T-helper 9 cell (primary cell): ENCODE data around the gene MRTFB.

ENCODE experiments used
- DNase-seq: peaks from one replicate; pipeline ENCODE4 v3.0.0-alpha.2; 2020

MRTFB gene

DNA sequence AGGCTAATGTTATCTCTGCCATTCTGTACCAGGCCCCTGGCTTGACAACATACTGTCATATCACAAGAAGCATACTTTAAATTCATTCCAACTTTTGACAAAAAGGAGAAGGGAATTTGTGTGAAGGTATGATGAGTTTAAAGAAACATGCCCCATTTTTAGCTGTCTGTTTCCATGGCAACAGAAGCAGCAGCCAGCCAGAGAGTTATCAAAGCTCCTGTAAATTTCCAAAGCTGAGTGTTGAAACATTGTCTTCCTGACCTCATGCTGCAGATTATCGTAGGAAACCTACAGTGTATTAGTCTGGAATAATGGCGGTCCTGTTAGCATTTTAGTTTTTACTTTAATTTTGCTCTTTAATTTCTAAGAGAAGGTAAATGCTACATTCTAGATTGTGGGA lies 124.9 kb downstream of the MRTFB start:
- no peak for DNase-seq

DNA sequence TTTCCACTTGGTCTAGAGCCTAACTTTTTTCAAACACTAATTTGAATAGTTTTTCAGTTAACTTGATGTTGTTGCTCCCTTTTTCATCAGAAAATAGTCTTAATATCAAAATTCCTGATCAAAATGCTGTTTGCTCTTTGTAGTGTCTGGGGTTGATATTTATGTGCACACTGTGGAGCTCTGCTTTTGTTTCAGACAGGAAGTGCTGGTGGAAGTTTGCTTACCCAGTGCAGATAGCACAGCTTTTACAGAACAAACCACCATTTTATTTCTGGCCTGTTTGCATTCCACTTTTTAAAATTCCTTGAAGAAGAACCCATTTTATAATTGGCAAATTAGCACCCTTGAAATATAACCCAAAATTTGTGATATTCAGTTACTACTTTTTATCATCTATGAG lies 125.4 kb downstream of the MRTFB start:
- DNase-seq, result no peak

DNA sequence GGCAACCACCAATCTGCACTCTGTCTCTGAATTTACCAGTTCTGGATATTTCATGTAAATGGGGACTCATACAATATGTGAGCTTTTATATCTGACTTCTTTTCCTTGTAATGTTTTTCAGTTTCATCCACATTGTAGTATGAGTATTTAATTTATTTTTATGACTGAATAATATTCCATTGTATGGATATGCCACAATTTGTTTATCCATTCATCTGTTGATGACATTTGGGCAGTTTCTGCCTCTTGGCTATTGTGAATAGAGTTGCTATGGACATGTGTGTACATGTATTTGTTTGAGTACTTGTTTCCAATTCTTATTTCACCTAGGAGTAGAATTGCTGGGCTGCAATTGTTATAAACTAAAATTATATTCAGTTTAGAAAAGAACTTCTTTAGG lies 126.9 kb downstream of the MRTFB start:
- DNase-seq, result no peak

DNA sequence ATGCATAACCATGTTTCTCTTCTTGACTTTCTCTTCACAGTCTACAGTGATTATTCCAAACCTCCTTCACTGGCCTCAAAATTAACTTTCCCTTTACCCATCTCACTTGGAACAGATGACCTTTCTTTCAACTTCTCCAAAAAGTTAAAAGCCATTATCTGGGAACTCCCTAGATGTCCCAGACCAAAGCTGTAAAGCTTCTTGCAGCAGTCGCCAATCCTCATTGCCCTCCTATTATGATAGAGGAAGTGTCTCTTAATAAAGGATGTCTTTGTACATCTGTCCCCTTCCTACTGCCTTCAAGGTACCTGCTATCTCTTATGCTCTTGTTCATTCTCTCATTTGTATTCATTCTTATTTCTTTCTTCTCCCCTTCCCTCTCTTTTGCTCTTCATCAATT lies 127.5 kb downstream of the MRTFB start:
- DNase-seq, result no peak

DNA sequence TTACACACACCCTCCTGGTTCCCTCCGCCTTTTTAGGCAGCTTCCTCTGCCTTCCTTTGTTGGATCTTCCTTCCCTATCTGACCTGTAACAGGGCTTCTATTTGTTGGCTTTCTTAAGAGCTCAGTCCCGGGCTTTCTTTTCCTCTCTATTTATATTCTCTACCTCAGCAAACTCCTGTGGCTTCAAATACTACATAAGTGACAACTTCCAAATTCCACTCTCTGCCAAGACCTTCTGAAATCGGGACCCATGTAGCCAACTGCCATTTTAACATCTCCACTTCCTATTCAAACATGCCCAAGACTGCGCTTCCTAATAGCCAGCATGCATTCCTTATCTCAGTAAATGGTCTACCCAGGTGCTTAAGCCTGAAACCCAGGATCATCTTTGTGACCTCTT lies 128.1 kb downstream of the MRTFB start:
- no peak for DNase-seq

DNA sequence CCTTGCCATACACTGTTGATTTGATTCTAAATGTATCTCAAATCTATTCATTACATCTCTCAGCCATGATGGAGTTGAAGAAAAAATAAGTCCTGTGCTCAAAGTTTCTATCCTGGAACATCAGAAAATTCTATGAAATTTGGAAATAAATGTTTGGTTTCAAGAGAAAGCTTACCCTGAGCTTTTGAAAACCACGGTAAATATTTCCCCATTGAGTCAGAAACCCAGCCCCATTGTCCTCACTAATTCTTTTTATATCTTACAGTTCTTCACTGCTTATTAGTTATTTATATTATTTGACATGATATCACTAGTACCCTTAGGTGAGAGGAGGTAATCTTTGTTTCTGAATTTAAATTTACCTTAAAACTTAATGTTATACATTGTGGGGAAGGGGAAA lies 128.5 kb downstream of the MRTFB start:
- no peak for DNase-seq

DNA sequence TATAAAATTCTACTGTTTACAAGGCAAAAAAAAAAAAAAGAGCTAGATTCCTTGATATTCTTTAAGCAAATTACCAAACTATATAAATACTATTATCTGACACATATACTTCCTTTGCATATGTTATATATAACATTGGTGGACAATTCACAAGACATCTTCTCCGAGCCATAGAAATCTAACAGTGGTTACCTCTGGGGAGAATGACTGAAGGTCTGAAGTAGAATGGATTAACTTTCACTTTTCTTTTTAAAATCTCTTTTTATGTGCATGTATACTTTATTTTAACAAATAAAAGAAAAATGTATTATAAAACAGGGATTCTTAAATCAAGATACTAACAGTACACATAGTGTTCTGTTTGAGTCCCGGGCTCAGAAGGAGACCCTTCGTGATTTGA lies 131.0 kb downstream of the MRTFB start:
- no peak for DNase-seq

DNA sequence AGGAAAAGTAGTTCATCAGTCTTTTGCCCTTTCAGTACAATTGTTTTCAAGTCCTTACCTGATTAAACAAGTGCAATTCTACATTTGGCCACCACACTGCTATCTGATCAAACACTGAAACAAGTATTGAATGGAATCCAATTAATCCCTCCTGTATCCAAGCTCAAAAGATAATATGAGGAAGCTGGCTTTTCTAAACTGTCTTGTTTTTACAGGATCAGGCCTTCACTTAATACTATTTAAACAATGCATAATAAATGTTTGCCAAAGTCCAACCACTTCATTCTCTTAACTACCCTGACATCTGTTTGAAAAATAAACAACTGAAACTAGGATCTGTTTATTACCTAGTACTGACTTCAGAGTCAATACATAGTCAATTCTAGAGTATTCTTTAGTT lies 131.6 kb downstream of the MRTFB start:
- no peak for DNase-seq

DNA sequence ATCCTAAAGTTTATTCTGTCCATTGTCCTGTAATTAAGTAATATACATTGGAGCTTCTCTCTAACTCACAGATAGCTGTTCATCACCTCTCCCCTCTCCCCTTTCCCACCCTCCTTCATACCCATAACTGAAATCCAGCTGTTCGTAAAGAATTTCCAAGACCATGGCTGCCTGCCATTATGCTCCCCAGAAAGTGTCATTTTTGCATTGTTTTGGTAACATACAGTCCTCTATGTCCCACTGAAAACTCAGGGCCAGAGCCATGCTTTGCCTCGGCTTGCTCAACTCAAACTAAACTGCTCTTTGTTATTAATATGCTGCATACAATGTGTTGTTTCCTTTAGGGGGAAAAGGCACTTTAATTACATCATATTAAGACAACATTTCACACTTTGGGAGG lies 132.0 kb downstream of the MRTFB start:
- DNase-seq, result no peak

DNA sequence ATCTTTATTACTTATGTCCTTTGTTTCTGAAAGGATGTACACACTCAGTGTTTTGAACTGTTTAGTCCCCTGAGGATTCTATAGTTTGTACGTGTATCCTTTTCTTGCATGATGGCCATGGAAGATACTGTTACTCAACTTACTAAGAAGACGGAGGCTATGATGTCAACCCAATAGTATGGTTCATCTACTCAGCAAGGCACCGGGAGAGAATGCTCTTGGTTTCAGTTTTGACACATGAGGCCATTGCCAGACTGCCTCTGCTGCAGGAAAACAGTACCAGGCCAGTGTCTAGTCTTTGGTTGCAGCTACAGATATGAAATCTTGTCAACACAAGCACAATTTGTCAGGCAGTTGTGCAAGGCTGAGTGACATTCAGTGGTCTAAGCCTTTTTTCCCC lies 134.5 kb downstream of the MRTFB start:
- DNase-seq, result no peak

DNA sequence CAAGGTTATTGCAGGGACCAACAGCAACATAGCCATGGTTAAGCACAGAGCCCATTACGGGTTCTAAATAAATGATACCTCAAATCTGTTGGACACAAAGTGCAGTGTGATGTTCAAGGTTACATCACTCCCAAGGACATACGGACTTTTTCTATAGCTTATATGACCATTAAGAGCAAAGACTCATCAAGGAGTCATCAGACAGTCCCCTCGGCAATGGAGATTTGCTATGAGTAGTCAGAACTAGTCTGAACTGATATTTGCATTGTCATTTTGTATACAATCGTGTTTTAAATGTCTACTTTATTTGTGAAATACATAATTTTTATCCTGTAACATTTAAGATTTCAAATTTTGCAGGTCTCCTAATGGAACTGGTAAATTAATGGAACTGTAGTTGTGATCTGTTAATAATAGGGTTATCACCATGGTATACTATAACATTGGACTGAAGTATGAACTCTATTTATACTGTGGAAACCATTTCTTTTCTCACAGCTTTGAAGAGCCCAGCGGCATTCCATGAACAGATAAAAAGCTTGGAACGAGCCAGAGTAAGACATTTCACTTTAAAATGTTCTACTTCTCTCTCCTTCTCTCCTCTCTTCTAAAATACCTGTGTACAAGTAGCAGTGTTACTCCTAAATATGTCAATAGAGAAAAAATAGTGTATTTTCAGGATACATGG lies 140.9 kb downstream of the MRTFB start:
- DNase-seq, result no peak

DNA sequence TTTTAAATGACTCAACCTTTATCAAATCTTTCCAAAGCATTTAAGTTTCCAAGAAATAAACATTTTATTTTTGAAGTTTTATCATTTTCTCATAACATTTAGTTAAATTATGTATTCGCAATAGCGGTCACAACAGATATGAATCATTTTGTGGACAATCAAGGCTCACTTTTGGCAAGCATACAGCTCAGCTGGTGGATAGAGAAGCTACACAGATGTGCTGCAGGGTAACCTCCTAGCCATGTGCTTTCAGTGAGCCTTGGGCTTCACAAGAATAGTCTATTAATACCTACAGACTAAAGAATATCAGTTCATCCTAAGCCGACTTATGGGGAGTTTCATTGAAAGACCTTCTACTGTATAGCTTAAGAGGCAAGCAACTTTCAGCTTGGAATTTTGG lies 144.8 kb downstream of the MRTFB start:
- no peak for DNase-seq

DNA sequence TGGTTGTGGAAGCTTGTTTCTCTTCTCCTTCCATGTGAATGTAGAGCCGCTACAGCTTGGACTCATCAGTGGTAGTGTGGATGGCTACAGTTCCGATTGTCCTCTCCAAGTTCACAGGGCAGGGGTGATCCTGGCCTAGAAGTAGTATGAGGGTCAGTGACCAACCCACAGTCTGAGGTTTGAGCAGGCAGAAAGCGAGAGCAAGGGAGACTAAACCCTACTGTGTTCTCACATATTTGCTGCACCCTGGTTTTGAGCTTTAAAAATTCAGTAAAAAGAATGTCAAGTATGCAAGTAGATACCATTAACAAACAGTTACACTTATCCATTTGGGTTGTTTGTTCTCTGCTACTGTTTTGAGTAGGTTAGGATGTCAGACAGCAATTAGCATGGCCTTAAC lies 148.9 kb downstream of the MRTFB start:
- DNase-seq, result no peak

DNA sequence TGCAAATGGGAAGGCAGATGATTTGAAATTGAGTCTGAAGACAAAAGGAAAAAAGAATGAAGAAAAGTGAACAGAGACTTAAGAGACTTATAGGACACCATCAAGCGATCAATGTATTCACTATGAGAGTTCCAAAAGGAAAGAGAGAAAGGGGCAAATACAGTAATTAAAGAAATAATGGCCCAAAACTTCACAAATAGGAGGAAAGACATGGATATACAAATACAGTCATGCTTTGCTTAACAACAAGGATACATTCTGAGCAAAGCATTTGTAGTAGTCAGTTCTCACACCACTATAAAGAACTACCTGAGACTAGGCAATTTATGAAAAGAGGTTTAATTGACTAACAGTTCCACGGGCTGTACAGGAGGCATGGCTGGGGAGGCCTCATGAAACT lies 152.5 kb downstream of the MRTFB start:
- no peak for DNase-seq

DNA sequence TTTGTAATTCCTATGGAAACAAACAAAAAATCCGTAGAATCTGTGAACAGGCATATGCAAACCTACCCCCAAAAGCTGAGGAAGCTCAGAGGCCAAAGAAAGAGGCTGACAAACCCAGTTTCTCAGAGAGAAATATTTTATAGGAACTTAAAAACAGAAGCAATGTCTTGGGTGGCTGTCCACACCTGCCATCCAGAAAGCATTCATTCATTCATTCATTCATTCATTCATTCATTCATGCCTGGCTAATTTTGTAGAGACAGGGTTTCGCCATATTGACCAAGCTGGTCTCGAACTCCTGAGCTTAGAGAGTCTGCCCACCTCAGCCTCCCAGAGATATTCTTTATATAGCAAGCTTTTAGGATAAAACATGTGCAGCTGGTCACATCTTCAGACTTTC lies 154.3 kb downstream of the MRTFB start:
- DNase-seq, result no peak

DNA sequence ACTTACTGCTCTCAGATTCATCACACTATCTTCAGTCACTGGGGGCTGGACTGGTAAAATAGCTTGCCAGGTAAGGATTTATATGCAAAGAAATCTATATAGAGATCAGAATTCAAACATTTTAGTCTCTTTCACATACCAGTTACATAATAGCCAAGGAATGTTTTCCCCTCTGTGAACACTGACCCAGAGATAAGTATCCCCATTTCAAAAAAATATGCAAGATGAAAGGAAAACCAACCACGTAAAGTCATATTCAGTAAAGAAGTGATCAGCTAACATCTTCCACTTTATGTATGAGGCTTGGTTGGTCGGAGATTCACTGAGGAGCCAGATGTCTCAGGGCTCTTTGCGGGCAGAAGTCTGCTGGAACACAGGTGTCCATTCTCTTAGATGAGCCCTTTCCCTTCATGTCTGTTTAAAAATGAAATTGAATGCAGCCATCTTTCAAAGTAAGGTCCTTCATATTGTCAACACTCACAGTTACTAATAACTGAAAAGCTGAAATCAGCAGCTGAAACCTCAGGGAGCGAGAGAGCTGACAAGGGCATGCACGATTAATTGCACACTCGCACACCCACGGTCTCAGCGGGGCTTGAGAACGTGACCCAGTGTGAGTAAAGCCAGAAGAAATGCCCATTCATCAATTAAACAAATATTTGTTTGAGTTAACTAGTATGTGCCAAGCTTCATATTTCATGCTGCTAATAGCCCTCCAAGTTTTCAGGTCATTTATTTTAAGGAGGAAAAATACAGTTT lies 161.2 kb downstream of the MRTFB start:
- no peak for DNase-seq

DNA sequence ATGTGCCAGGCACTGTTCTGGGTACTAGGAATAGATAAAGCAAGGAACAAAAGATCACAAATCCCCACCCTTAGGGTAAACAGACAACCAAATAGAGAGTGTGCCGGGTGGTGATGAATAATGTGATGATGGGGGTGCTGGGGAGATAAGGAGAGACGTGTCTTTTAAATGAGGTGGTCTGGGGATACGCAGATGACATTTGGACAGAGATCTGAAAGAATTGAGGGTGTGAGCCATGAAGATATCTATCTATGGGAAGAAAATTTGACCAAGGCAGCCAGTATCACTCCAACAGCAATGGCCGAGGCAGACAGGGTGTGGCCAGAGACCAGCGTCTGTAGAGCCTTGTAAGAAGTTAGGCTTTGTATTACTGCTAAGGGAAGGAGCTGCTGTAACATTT lies 165.3 kb downstream of the MRTFB start:
- no peak for DNase-seq

DNA sequence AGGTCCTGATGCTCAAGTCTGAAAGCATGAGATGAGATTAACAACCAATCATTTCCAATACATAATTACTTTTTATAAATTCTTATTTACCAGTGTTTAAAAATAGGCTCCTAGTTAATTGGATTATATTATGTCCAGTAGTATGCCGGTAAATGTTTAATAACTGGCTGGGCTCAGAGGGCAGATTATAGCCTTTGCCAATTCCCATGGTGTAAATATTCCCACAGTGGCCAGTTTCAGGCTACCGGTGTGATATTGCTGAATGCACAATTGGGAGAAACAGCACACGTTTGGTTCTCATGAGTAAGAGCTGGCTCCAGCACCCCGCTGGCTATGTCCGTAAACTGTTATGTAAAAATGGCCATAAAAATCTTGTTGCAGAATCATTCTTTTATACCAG lies 167.6 kb downstream of the MRTFB start:
- no peak for DNase-seq

DNA sequence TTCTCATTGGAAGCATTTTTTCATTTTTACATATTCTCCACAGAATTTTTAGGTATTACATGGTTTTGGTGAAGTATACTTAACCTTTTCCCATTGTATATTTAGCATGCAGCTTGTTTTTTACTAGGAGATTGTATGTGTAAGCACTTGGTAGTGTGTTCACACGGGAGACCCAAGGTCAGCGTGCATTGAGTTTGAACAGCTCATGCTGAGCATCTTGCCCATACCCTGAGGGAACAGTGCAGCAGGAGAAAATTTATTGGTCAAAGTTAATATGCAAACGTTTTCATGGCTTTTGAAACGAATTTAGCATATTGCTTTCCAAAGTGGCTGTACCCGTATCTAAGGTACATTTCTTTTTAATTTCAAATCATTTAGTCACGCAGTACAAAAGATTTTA lies 168.7 kb downstream of the MRTFB start:
- DNase-seq, result no peak

DNA sequence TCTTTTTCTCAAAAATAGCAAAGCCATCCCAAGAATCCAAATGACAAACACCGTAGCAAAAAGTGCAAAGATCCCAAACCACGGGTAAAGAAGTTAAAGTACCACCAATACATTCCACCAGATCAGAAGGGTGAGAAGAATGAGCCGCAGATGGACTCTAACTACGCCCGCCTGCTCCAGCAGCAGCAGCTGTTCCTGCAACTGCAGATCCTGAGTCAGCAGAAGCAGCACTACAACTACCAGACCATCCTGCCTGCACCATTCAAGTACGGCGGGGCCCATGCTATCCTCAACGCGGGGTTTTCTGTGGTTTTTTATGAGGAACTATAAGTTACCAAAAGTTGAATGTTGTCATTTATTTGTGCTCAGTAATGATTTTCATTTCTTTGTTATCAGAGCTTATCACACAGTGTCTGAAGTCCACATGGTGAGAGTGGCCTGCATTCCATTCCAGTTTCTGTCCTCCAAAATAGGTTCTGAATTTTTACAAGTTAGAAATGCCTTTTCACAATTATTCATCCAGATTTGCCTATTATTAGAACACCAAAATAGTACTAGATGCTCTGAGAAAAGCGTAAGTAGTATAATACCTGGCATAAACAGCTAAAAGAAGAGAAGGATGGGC lies 169.2 kb downstream of the MRTFB start:
- no peak for DNase-seq

DNA sequence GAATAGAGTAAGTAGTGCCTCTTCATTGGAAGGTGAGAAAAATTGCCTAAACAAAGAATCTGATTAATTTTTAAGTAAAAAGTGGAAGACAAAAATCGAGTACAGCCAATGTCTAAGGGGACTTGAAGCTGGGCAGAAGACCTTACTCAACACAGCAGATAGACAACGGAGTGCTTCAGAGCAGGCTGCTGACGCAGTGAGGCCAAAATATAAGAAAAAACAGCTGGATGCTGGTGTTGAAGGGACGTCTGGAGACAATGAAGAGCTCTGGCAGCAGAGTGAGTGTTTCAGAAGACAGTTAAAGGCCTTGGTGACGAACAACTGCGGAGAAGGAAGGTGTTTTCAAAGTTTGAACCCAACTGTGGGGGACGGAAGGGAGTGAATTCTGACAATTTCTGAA lies 169.8 kb downstream of the MRTFB start:
- no peak for DNase-seq

DNA sequence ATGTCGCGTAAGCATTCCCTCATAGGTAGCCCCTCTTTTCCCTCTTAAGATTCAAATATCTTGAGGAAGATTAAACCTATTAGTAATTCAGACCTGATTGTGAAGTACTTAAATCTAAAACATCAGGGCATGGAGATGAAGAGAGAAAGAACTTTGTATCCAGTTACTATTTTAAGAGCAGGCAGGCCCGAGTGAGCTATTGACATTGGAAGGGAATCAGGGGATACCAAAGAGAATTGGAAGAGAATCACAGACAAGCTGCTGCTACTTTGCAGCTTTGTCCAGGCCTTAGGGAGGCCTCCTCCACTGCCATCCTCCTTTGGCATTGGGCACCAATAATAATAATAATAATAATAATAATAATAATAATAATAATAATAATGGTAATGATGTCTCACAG lies 170.5 kb downstream of the MRTFB start:
- no peak for DNase-seq

DNA sequence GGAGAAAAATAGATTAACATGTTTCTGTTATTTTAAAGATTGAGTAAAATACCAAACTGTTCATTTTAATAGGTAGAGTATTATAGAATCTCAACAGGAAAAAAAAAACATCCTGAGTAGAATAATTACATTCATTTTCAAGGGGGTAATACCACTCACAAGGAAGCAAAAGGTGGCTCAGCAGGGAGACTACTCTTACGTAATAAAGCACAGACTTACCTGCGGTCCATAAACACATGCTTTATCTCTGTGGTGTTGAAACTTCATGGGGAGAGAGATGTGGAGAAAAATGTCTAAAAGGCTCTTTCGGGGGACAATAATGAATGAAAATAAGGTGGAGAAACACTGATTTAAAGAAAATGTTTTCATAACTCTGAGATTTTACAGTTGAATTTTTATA lies 171.7 kb downstream of the MRTFB start:
- no peak for DNase-seq
